ENCODE measurements around the gene TLCD3B.

- TF ChIP-seq CTCF (IDR thresholded peaks at IDR 0.05; ENCODE audit: insufficient read depth, low read length) (no peak), POLR2AphosphoS5 (IDR thresholded peaks at IDR 0.05; ENCODE audit: low read depth) (no peak), GABPA (IDR thresholded peaks at IDR 0.05; ENCODE audit: low read depth) (no peak)
Measured at GRCh38 chr16:30079480-30079879, 48.4 kb upstream of the TLCD3B start.

Measured in HL-60 (cell line).